GM18873 (cell line): Measurements from ENCODE around the gene GJA8.
"Not testable (repeated sequence)": the region's sequence is repeated elsewhere in the genome, so short reads cannot be mapped to it uniquely, and the experiment has no call there.

Experiments used
- ATAC-seq: cut with Tn5 transposase; IDR thresholded peaks from one replicate; pipeline ENCODE4 v1.9.1; 2021; ENCODE audit warnings: mild to moderate bottlenecking, moderate library complexity, moderate number of reproducible peaks; ENCODE audit not compliant: unreplicated experiment, low FRiP score

GJA8 gene

DNA sequence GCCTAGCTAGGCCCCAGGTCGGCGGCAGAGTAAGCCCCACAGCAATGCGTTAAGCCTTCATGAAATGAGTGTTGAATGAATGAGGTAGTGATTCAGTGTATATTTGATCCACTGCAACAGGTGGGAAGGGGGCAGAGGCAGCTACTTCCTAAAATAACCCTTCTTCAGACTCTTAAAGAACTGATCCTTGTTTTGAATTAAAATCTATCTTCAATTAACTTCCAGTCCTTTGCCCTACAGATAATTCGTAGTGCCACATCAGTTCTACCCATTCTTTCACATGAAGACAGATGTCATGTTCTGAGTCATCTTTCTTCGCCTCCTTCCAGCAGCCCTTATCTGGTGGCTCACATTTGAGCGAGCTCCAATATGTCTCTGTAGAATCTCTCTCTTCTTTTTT is 24.6 kb downstream of the GJA8 start:
- not testable (repeated sequence) for ATAC-seq

- ATAC-seq: peak; percentile 4
Measured at GRCh38 chr1:147927689-147928088, 25.1 kb downstream of the GJA8 start.

DNA sequence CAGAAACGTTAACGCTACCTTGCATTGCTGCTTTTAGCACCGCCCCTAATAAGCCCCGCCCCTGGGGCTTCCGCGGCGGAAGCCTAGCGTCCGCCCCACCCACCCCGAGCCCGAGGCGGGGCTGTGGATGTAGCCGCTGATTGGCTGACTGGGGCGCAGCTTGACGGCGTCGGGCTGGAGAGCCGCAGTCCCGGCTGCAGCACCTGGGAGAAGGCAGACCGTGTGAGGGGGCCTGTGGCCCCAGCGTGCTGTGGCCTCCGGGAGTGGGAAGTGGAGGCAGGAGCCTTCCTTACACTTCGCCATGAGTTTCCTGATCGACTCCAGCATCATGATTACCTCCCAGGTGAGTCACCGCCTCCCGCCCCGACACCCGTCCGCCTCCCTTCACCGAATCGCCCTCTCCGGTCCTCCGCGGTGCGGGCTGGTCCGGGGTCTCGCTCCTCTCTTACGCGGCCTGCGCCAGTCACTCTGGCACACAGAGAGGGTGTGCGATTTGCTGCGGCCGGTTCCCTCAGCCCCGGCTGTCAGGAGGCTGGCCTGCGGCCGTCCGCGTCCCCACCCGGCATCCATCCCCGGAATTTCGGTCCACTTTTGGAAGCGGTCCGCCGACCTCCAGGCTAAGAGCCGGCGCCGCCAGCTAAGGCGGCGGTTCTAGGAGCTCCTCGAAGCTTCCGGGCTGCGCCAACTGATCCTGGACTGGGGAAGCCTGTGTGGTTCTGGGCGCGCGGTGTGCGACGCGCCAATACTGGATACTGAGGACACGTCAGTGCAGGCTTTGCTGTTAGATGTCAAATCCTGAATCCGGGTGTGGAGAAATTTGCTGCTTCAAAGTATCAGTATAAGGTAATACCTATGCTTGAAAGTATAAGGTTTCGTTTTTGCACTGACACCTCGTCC is 25.9 kb downstream of the GJA8 start, which contains the start of gene GPR89B:
TSS of gene GPR89B (plus strand) at position 185 of the 897 bp plus-strand sequence. CDS start at position 302, 117 bp downstream.
- ATAC-seq: peak; percentile 93

DNA sequence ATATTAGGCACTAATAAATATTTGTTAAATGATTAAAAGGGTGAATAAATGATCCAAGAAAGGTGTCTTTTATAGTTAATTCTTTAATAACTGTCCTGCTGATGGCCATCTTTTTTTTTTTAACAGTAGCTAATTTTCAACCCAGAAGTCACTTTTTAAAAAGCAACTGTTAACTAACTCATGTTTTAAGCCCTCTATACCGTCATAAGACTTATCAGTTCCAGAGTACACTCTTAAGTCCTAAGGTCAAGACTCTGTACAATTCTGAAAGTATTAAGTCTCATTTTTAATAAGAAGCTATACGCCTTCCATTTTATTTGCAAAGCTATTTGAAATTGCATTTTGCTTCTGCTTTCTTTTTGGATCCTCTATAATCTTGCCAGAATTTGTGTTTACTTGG is 28.5 kb downstream of the GJA8 start:
- ATAC-seq: not testable (repeated sequence)

DNA sequence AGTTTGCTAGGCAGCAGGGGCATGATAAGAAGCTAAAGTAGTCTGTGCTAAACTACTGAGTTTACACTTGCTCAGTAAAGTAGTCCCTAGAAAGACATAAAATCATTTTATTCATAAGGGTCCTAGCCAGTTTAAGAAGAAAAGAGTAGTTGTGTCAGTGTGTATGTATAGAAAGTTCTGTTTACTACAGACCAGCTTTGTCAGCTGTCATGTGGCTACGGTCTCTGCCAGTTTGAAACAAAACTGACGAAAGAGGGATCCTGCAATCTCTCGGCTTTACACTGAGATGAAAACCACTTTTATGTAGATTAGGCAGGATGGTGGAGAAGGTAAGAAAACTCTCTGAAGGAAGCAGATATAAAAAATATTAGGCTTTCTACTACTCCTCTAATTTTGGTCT is 32.7 kb downstream of the GJA8 start:
- ATAC-seq: not testable (repeated sequence)

DNA sequence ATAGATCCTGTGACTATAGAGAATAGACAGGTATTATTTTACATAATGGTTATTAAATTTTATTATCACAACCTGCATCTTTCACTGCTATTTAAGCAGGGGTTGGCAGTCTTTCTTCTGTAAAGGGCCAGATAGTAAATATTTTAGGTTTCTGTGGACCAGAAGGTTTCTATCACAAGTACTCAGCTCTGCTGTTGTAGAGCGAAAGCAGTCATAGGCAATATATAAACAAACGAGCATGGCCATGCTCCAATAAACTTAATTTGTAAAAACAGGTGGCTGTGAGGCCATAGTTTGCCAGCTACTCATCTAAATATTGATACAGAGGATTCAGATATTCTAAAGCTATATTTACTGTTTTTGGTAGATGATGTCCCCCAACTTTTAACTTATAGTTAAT is 37.9 kb downstream of the GJA8 start:
- not testable (repeated sequence) for ATAC-seq

- ATAC-seq: not testable (repeated sequence)
Measured at GRCh38 chr1:147942563-147942962, 40.0 kb downstream of the GJA8 start.

GRCh38 chr1:147949517-147949916 is 46.9 kb downstream of the GJA8 start:
- not testable (repeated sequence) for ATAC-seq
